NCI-H748 treated with DMSO at 0.1 percent for 48 hours (cell line): ENCODE data around the gene PDZD7.
A peak's percentile ranks its signal among the peaks of the same experiment; 100 is the strongest.

ENCODE experiments used
- DNase-seq: peaks from one replicate; lab custom pipeline; 2025; lab: John Stamatoyannopoulos, UW

The PDZD7 gene

GRCh38 chr10:101001659-101002035, 29.3 kb downstream of the PDZD7 start:
- DNase-seq: no peak

DNA sequence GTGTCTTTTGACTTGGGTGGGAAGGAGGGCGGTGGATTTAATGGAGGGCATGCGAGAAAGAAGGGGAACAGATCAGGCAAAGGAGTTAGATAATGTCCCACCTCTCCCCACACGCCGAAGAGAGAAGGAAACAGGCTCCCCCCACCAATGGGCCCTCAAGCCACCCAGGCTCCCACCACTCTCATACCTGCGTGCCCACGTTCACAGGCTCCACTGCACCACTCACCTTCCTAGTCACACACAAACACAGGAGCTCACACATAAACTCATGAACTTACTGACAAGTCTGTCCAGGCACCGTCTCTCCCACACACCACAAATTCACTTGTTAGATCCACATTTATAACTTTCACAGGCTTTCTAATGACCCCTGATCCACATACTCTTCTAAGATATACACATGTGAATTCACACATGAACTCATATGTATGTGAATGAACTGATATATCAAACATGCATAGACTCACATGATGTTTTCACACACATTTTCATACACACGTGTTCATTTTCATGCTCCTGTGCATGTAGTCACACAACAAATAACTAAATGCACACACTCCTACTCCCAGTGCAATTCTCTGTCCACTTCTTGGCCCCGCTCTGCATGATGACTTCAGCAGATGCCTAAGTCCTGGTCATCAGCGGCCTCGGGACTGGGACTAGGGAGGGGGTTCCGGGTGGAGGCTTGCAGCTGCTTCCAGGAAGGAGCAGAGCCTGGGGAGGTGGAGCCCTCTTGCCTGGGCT, 29.8 kb downstream of the PDZD7 start:
- no peak for DNase-seq

GRCh38 chr10:101000127-101000914, 30.6 kb downstream of the PDZD7 start:
- DNase-seq: no peak

DNA sequence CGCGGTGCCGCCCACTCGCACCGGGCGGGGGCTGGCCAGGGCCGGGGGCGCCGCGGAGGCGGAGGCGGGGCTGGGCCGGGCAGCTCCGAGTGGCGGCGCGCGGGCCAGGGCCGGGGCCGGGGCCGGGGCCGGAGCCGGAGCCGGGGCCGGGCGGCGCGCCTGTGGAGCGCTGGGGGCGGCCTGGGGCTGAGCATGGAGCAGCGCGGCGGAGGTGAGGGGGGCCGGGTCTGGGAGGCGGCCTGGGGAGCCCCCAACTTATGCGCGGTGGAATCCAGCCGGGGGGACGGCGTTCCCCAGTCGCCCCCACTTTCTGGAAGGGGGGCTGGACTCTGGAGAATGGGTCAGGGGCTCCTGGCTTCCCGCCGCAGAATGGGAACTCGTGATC, 31.2 kb downstream of the PDZD7 start, which contains the start of gene LZTS2:
Gene LZTS2 (plus strand): TSS at position 67 of the 385 bp plus-strand sequence. CDS start 2,731 bp downstream, outside the sequence.
- DNase-seq: no peak

GRCh38 chr10:100998991-100999741, 31.8 kb downstream of the PDZD7 start:
- DNase-seq: peak; percentile 28

GRCh38 chr10:100998183-100998990, 32.5 kb downstream of the PDZD7 start:
- peak; percentile 72 for DNase-seq

- DNase-seq: peak; percentile 49
These were observed 33.4 kb downstream of the PDZD7 start for GRCh38 chr10:100997360-100998182.

GRCh38 chr10:100996678-100997359, 34.1 kb downstream of the PDZD7 start:
- peak; percentile 11 for DNase-seq

DNA sequence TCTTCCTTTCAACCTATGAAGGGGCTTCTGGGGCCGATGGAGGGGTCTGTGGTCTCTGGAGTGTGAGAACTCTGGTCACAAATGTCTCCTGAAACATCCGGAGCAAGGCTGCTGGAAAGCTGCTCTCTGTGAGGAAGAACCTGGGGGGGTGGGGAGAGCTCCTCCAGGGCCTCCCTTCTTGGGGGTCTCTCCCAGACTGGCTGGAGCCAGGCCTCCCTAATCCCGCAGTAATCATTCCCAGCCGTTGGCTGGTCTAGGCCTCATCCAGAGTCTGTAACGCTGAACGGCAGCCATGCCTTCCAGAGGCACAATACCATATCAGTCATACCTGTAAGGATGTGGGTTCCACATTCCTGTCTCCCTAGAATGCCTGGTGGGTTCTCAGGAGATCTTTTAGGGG, 35.7 kb downstream of the PDZD7 start:
- DNase-seq: no peak

- DNase-seq: no peak
These were observed 36.8 kb downstream of the PDZD7 start for GRCh38 chr10:100993986-100994708.

- DNase-seq: no peak
These were observed 41.8 kb downstream of the PDZD7 start for GRCh38 chr10:100989088-100989487.

DNA sequence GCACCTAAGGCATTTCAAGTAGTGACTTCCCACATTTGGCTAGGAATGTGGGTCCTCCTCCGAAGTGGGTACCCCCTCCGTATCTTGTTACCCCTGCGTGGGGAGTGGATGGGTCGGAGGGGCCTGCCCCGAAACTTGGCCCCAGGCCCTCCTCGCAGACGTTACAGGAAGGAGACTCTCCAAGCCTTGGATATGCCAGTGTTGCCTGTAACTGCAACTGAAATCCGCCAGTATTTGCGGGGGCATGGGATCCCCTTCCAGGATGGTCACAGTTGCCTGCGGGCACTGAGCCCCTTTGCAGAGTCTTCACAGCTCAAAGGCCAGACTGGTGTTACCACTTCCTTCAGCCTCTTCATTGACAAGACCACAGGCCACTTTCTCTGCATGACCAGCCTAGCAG, 42.8 kb downstream of the PDZD7 start:
- no peak for DNase-seq

DNA sequence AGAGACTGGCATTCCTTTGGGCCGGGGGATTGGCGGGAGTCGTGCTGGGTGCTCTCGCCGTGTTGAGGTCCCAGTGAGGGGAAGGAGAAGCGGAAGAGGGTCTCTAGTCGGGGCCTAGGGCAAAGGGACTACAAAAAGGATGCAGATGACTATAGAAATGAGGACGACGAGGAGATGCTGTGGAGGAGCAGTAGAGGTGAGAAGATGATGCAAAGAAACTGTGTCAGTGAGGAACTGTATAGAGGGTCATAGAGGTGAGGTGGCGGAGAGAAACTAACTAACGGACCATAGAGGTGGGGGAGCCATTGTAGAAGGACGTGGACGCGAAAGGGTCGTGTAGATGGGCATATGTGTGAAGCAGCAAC, 43.3 kb downstream of the PDZD7 start:
- DNase-seq: no peak

DNA sequence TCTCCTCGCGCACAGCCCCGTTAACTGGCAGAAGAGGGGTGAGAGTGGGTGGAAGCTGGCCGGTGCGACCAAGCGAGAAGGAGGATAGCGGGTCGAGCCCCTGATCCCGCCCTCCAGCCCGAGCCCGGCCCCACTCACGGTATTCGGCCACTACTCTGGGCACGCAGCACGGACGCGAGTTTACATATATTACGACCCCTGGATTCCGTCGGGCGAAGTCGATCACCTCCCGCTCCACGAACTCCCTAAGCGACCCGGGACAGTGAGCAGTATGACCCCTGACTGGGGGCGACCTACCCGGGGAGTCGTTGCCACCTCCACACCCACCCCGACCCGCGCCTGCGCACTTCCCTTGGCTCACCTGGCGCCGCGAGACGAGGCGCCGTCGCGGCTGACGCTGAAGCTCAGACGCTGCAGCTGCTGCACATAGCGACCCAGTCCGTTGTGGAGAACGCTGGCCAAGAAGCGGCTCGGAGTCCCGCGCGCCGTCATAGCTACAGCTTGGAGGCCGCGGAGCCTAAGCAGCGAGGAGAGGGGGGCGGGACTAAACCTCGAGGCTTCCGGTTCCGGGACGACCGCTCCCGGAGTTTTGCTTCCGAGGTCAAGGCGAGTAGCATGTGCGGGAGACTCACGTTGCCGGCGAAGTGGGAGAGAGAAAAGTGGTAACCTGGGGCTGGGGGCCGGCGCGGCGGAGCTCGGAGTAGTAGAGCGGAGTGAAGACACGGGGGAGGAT, 43.8 kb downstream of the PDZD7 start, which contains the start of the genes MRPL43 and TWNK:
Gene MRPL43 (minus strand): TSS at position 546 of the 733 bp plus-strand sequence. CDS start 54 bp downstream, at position 492.
Gene TWNK (plus strand): TSS at position 592 of the 733 bp plus-strand sequence. CDS start 668 bp downstream, outside the sequence.
- peak; percentile 37 for DNase-seq

DNA sequence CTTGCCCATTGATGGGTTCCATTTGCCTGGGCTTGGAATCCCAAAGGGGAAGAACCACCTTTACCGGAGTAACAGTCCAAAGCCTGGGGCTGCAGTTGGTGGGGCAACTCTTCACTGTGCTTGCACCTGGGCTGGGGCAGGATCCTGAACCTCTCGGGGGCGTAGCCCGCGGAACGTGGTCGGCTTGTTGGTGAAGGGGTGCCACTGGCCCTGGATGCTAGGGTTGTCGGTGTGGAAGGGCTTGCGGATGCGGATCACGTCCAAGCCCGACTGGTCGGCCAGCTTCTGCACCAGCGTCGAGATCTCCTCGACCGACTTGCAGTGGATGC, 44.3 kb downstream of the PDZD7 start:
- no peak for DNase-seq

GRCh38 chr10:100985336-100985735, 45.6 kb downstream of the PDZD7 start:
- no peak for DNase-seq

DNA sequence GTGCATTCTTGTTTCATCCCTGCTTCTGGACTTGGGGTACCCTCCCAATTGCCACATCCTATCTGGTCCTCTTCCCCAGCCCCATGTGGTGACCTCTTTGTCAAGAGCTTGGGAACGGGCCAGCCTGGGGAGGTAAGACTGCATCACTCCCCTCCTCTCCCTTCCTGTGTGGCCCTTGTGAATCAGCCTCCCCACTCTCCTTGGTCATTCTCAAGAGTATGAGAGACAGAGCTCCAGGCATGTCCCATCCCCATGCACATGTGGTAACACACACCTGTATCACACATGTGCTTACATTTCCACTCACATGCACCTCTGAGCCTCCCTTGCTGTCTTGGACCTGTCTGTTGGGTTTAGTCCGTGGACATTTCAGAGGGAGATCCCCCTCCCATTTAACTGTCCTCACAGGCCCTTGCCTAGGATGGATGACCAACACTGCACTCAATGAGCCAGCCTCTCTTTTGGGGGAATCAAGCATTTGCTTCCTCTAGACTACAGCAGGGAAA, 46.2 kb downstream of the PDZD7 start:
- DNase-seq: no peak

GRCh38 chr10:100983868-100984671, 46.9 kb downstream of the PDZD7 start:
- DNase-seq: no peak
